Trophoblast cell (in vitro differentiated cells and primary cell): ENCODE results near the gene ZNF212.
A peak's percentile ranks its signal among the peaks of the same experiment; 100 is the strongest.

Experiments
- DNase-seq, 2 donors: peaks; one replicate each; pipeline ENCODE4 v3.0.0-alpha.2; 2016
- H2AFZ ChIP-seq: 2 replicates; pipeline ENCODE4 v1.6.1; 2013; ENCODE audit warnings: low read length, moderate library complexity, mild to moderate bottlenecking; ENCODE audit not compliant: insufficient read depth, poor library complexity
- H2AK5ac ChIP-seq: 2 replicates; pipeline ENCODE4 v1.6.1; 2013; ENCODE audit warnings: mild to moderate bottlenecking, low read length
- H2BK120ac ChIP-seq: 2 replicates; pipeline ENCODE4 v1.6.1; 2013; ENCODE audit warnings: low read length, mild to moderate bottlenecking, moderate library complexity; ENCODE audit not compliant: insufficient read depth, poor library complexity
- H2BK12ac ChIP-seq: 2 replicates; pipeline ENCODE4 v1.6.1; 2013; ENCODE audit warnings: mild to moderate bottlenecking, low read length, moderate library complexity
- H2BK5ac ChIP-seq: 2 replicates; pipeline ENCODE4 v1.6.1; 2013; ENCODE audit warnings: low read length, low read depth, moderate library complexity, mild to moderate bottlenecking; ENCODE audit not compliant: poor library complexity
- H3K14ac ChIP-seq: 2 replicates; pipeline ENCODE4 v1.6.1; 2013; ENCODE audit warnings: mild to moderate bottlenecking, low read length
- H3K18ac ChIP-seq: 2 replicates; pipeline ENCODE4 v1.6.1; 2013; ENCODE audit warnings: mild to moderate bottlenecking, low read length
- H3K23ac ChIP-seq: 2 replicates; pipeline ENCODE4 v1.6.1; 2013; ENCODE audit warnings: low read length
- H3K27ac ChIP-seq: 2 replicates; pipeline ENCODE4 v1.5.1; 2013; ENCODE audit warnings: low read depth, mild to moderate bottlenecking, inconsistent platforms, low read length, moderate library complexity
- H3K27me3 ChIP-seq: 2 replicates; pipeline ENCODE4 v1.6.1; 2013; ENCODE audit warnings: inconsistent platforms, mild to moderate bottlenecking, low read length, moderate library complexity; ENCODE audit not compliant: insufficient read depth
- H3K36me3 ChIP-seq, 2 experiments: 1 replicate in 1 of 2; 2 replicates in 1 of 2; pipeline ENCODE4 v1.6.1; 2013; ENCODE audit warnings: low read length in 2 of 2, mild to moderate bottlenecking in 2 of 2, moderate library complexity in 1 of 2; ENCODE audit not compliant: insufficient read depth in 2 of 2, control insufficient read depth in 1 of 2
- H3K4ac ChIP-seq: 2 replicates; pipeline ENCODE4 v1.6.1; 2013; ENCODE audit warnings: low read depth, mild to moderate bottlenecking, low read length, moderate library complexity
- H3K4me1 ChIP-seq, 2 experiments: 1 replicate in 1 of 2; 2 replicates in 1 of 2; pipeline ENCODE4 v1.6.1; 2013; ENCODE audit warnings: low read length in 2 of 2, mild to moderate bottlenecking in 2 of 2, moderate library complexity in 1 of 2; ENCODE audit not compliant: insufficient read depth in 2 of 2, control insufficient read depth in 1 of 2
- H3K4me2 ChIP-seq: 2 replicates; pipeline ENCODE4 v1.6.1; 2013; ENCODE audit warnings: inconsistent platforms, mild to moderate bottlenecking, low read length, moderate library complexity
- H3K4me3 ChIP-seq: 2 replicates; pipeline ENCODE4 v1.5.1; 2013; ENCODE audit warnings: mild to moderate bottlenecking, low read depth, low read length, inconsistent platforms
- H3K79me1 ChIP-seq: one replicate; pipeline ENCODE4 v1.6.1; 2013; ENCODE audit warnings: low read length
- H3K79me2 ChIP-seq: 2 replicates; pipeline ENCODE4 v1.6.1; 2013; ENCODE audit warnings: low read length, mild to moderate bottlenecking; ENCODE audit not compliant: control insufficient read depth, insufficient read depth, poor library complexity
- H3K9ac ChIP-seq: 2 replicates; pipeline ENCODE4 v1.6.1; 2013; ENCODE audit warnings: mild to moderate bottlenecking, low read length
- H3K9me3 ChIP-seq: 2 replicates; pipeline ENCODE4 v1.6.1; 2013; ENCODE audit warnings: low read depth, mild to moderate bottlenecking, control low read depth, inconsistent platforms, low read length; ENCODE audit not compliant: insufficient read depth
- H4K12ac ChIP-seq: 2 replicates; pipeline ENCODE4 v1.6.1; 2013; ENCODE audit warnings: low read depth, mild to moderate bottlenecking, low read length, moderate library complexity
- H4K8ac ChIP-seq: 2 replicates; pipeline ENCODE4 v1.6.1; 2013; ENCODE audit warnings: low read depth, mild to moderate bottlenecking, low read length, moderate library complexity
- H4K91ac ChIP-seq: one replicate; pipeline ENCODE4 v1.6.1; 2013; ENCODE audit warnings: low read depth, mild to moderate bottlenecking, low read length, moderate library complexity
- WGBS: extraction: QIAGEN DNeasy Blood & Tissue Kit; methylation state at CpG from one replicate; pipeline ENCODE4 v1.1.7; 2013; ENCODE audit warnings: missing lambda C conversion rate; ENCODE audit not compliant: insufficient read length, insufficient coverage; ENCODE audit errors: extremely low coverage; 5-methylcytosine and 5-hydroxymethylcytosine counted together

ZNF212 gene

GRCh38 chr7:149240637-149241036 is 1.2 kb downstream of the ZNF212 start:
- Histone ChIP-seq H2AFZ (no peak overlapping the region), H2BK5ac (no peak overlapping the region), H4K8ac (no peak overlapping the region), H4K91ac (no peak overlapping the region), H2AK5ac (no peak overlapping the region), H3K14ac (no peak overlapping the region), H2BK12ac (no peak overlapping the region), H3K9me3 (no peaks in the 10 kb centered on the region), H3K27ac (no peak overlapping the region), H2BK120ac (no peak overlapping the region), H3K23ac (no peak overlapping the region), H3K36me3 (peaks cover 0 to 2% of the 10 kb centered on the region in 2 experiments), H4K12ac (no peak overlapping the region), H3K27me3 (no peaks in the 10 kb centered on the region), H3K79me1 (peaks cover 4% of the 10 kb centered on the region), H3K9ac (no peak overlapping the region), H3K4me2 (peak overlapping the region; percentile 99), H3K4ac (peak overlapping the region; percentile 78), H3K4me1 (peaks cover 0 to 6% of the 10 kb centered on the region in 2 experiments), H3K4me3 (no peak overlapping the region), H3K79me2 (peaks cover 8% of the 10 kb centered on the region), H3K18ac (no peak overlapping the region)
- DNase-seq: no peak
- no CpG with 5 or more reads among the region's 5 CpGs for WGBS

GRCh38 chr7:149241696-149242095 is 2.2 kb downstream of the ZNF212 start:
- Histone ChIP-seq H3K4ac (no peak overlapping the region), H3K9ac (no peak overlapping the region), H3K4me3 (no peak overlapping the region), H3K4me2 (no peak overlapping the region), H3K18ac (no peak overlapping the region), H3K27me3 (no peaks in the 10 kb centered on the region), H3K36me3 (peaks cover 0 to 2% of the 10 kb centered on the region in 2 experiments), H3K23ac (no peak overlapping the region), H3K27ac (no peak overlapping the region), H3K79me1 (peaks cover 4% of the 10 kb centered on the region), H2BK120ac (no peak overlapping the region), H3K9me3 (no peaks in the 10 kb centered on the region), H2AK5ac (no peak overlapping the region), H2BK12ac (no peak overlapping the region), H4K12ac (no peak overlapping the region), H3K4me1 (peaks cover 0 to 6% of the 10 kb centered on the region in 2 experiments), H2BK5ac (no peak overlapping the region), H2AFZ (no peak overlapping the region), H3K14ac (no peak overlapping the region), H4K8ac (no peak overlapping the region), H4K91ac (no peak overlapping the region), H3K79me2 (peaks cover 8% of the 10 kb centered on the region)
- WGBS: no CpG with 5 or more reads among the region's 5 CpGs
- no peak for DNase-seq

- Histone ChIP-seq H3K18ac (no peak overlapping the region), H2BK12ac (no peak overlapping the region), H3K9ac (no peak overlapping the region), H3K79me2 (peaks cover 4% of the 10 kb centered on the region), H4K91ac (no peak overlapping the region), H3K4me2 (no peak overlapping the region), H2BK5ac (no peak overlapping the region), H4K12ac (no peak overlapping the region), H3K27ac (no peak overlapping the region), H3K14ac (no peak overlapping the region), H2BK120ac (no peak overlapping the region), H4K8ac (no peak overlapping the region), H3K4ac (no peak overlapping the region), H3K79me1 (no peaks in the 10 kb centered on the region), H2AFZ (no peak overlapping the region), H3K4me3 (no peak overlapping the region), H3K27me3 (no peaks in the 10 kb centered on the region), H3K23ac (no peak overlapping the region), H2AK5ac (no peak overlapping the region), H3K9me3 (no peaks in the 10 kb centered on the region), H3K36me3 (peaks cover 0 to 4% of the 10 kb centered on the region in 2 experiments), H3K4me1 (peaks cover 0 to 3% of the 10 kb centered on the region in 2 experiments)
- WGBS: no CpG with 5 or more reads among the region's 5 CpGs
- DNase-seq: peak in 1 of 2 donors; percentile 43
These were observed 5.8 kb downstream of the ZNF212 start for GRCh38 chr7:149245244-149245643.

- no CpG with 5 or more reads among the region's 5 CpGs for WGBS
- no peak overlapping the region for H2BK12ac ChIP-seq
- no peak overlapping the region for H3K4me3 ChIP-seq
- H3K79me1 ChIP-seq: no peaks in the 10 kb centered on the region
- H3K9ac ChIP-seq: no peak overlapping the region
- H4K91ac ChIP-seq: no peak overlapping the region
- H2AFZ ChIP-seq: no peak overlapping the region
- no peak overlapping the region for H4K8ac ChIP-seq
- H3K14ac ChIP-seq: no peak overlapping the region
- H2BK120ac ChIP-seq: no peak overlapping the region
- no peak overlapping the region for H3K4ac ChIP-seq
- no peak overlapping the region for H3K27ac ChIP-seq
- H2AK5ac ChIP-seq: no peak overlapping the region
- H3K18ac ChIP-seq: no peak overlapping the region
- H3K4me1 ChIP-seq: no peaks in the 10 kb centered on the region
- peaks cover 4 to 9% of the 10 kb centered on the region in 2 experiments for H3K36me3 ChIP-seq
- no peak overlapping the region for H4K12ac ChIP-seq
- no peak overlapping the region for H2BK5ac ChIP-seq
- H3K23ac ChIP-seq: no peak overlapping the region
- no peak for DNase-seq
- H3K27me3 ChIP-seq: no peaks in the 10 kb centered on the region
- H3K4me2 ChIP-seq: no peak overlapping the region
- no peaks in the 10 kb centered on the region for H3K9me3 ChIP-seq
- H3K79me2 ChIP-seq: peaks cover 4% of the 10 kb centered on the region
These were observed 6.3 kb downstream of the ZNF212 start for GRCh38 chr7:149245744-149246143.
